ENCODE measurements around the gene KAT7.

The KAT7 gene

GRCh38 chr17:49746791-49747490 is 41.5 kb upstream of the KAT7 start:
- no peak for TF ChIP-seq CTCF (IDR thresholded peaks at IDR 0.05; ENCODE audit: borderline replicate concordance, insufficient read depth, low read depth, low read length)
- H3K4me3 ChIP-seq (ENCODE audit: low read depth, low read length) = no peak overlapping the region

- H3K4me3 ChIP-seq (ENCODE audit: low read depth, low read length) = no peak overlapping the region
- no peak for TF ChIP-seq CTCF (IDR thresholded peaks at IDR 0.05; ENCODE audit: borderline replicate concordance, insufficient read depth, low read depth, low read length)
Observed at GRCh38 chr17:49747632-49748031, 40.8 kb upstream of the KAT7 start.

GRCh38 chr17:49748223-49748622 is 40.3 kb upstream of the KAT7 start:
- no peak overlapping the region for H3K4me3 ChIP-seq (ENCODE audit: low read depth, low read length)
- no peak for TF ChIP-seq CTCF (IDR thresholded peaks at IDR 0.05; ENCODE audit: borderline replicate concordance, insufficient read depth, low read depth, low read length)

GRCh38 chr17:49748791-49749190 is 39.7 kb upstream of the KAT7 start:
- TF ChIP-seq CTCF (IDR thresholded peaks at IDR 0.05; ENCODE audit: borderline replicate concordance, insufficient read depth, low read depth, low read length) = no peak
- no peak overlapping the region for H3K4me3 ChIP-seq (ENCODE audit: low read depth, low read length)

GRCh38 chr17:49749730-49750129 is 38.8 kb upstream of the KAT7 start:
- TF ChIP-seq CTCF (IDR thresholded peaks at IDR 0.05; ENCODE audit: borderline replicate concordance, insufficient read depth, low read depth, low read length) = no peak
- H3K4me3 ChIP-seq (ENCODE audit: low read depth, low read length) = no peak overlapping the region

GRCh38 chr17:49752508-49752907 is 36.0 kb upstream of the KAT7 start:
- no peak overlapping the region for H3K4me3 ChIP-seq (ENCODE audit: low read depth, low read length)
- TF ChIP-seq CTCF (IDR thresholded peaks at IDR 0.05; ENCODE audit: borderline replicate concordance, insufficient read depth, low read depth, low read length) = no peak

- no peak overlapping the region for H3K4me3 ChIP-seq (ENCODE audit: low read depth, low read length)
Observed at GRCh38 chr17:49753959-49754391, 34.5 kb upstream of the KAT7 start.

More at GRCh38 chr17:49753959-49754391, 34.5 kb upstream of the KAT7 start:
- TF ChIP-seq CTCF (IDR thresholded peaks at IDR 0.05; ENCODE audit: borderline replicate concordance, insufficient read depth, low read depth, low read length) = no peak
